ENCODE results near the gene AMBRA1. TPM values are rescaled to one million over a fixed set of nuclear protein-coding genes. Genes with fewer than 3 reads are reported as not detected.

Gene AMBRA1
- polyA plus RNA-seq, 1 donor from 2014 or later: 34.5 TPM

DNA sequence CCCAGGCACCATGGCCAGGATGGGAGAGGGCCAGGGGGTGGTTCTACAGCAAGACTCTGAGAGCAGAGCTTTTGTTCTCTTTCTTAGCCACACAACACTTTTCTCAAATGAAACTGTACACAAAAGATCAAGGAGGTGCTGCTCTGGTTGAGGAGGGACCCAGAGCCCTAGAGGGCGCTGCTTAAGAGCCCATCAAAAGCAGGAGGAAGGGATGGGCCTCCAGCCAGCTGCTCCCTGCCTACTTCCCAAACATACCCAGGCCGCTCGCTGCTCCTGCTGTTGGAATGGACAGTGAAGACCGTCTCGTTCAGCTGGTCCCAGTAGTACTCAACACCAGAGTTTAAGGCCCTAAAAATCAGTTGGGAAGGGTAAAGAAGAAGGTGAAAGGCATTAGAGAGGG lies 183.8 kb downstream of the AMBRA1 start:
- Histone ChIP-seq H3K4me2 (ENCODE audit: low read length) (no peak overlapping the region), H2AFZ (ENCODE audit: low read depth, low read length) (no peak overlapping the region), H3K36me3 (ENCODE audit: insufficient read depth, low read length) (no peaks in the 10 kb centered on the region), H3K79me2 (replicated peaks; ENCODE audit: insufficient read depth, low read length) (no peaks in the 10 kb centered on the region), H4K20me1 (ENCODE audit: insufficient read depth) (no peaks in the 10 kb centered on the region), H3K27me3 (ENCODE audit: insufficient read depth, low read depth, low read length) (no peaks in the 10 kb centered on the region), H3K9me3 (ENCODE audit: low read length) (no peaks in the 10 kb centered on the region), H3K27ac (ENCODE audit: low read length) (no peak overlapping the region), H3F3A (ENCODE audit: insufficient read depth, low read length, poor library complexity, severe bottlenecking) (no peaks in the 10 kb centered on the region), H3K9me2 (ENCODE audit: insufficient read depth, low read length) (no peaks in the 10 kb centered on the region), H3K9ac (ENCODE audit: low read length) (no peak overlapping the region), H3K4me3 (ENCODE audit: low read length) (no peak overlapping the region)
- TF ChIP-seq MXI1 (conservative IDR thresholded peaks at IDR 0.05; ENCODE audit: poor library complexity, severe bottlenecking) (no peak), CTCF (IDR thresholded peaks at IDR 0.05; ENCODE audit: poor library complexity, severe bottlenecking) (no peak), REST (IDR thresholded peaks at IDR 0.05; ENCODE audit: borderline replicate concordance) (no peak), EP300 (conservative IDR thresholded peaks at IDR 0.05; ENCODE audit: poor library complexity, severe bottlenecking) (no peak), SMC3 (conservative IDR thresholded peaks at IDR 0.05; ENCODE audit: poor library complexity) (no peak), POLR2AphosphoS5 (IDR thresholded peaks at IDR 0.05) (no peak), TAF1 (IDR thresholded peaks at IDR 0.05; ENCODE audit: low read depth) (no peak), EZH2 (IDR thresholded peaks at IDR 0.05; ENCODE audit: borderline replicate concordance, insufficient read depth, low read length, poor library complexity, severe bottlenecking) (no peak), RAD21 (conservative IDR thresholded peaks at IDR 0.05) (no peak)

GRCh38 chr11:46408407-46408986 lies 185.3 kb downstream of the AMBRA1 start:
- Histone ChIP-seq H3K27ac (ENCODE audit: low read length) (no peak overlapping the region), H4K20me1 (ENCODE audit: insufficient read depth) (no peaks in the 10 kb centered on the region), H3K9ac (ENCODE audit: low read length) (no peak overlapping the region), H3F3A (ENCODE audit: insufficient read depth, low read length, poor library complexity, severe bottlenecking) (no peaks in the 10 kb centered on the region), H3K9me3 (ENCODE audit: low read length) (no peaks in the 10 kb centered on the region), H3K27me3 (ENCODE audit: insufficient read depth, low read depth, low read length) (no peaks in the 10 kb centered on the region), H3K36me3 (ENCODE audit: insufficient read depth, low read length) (no peaks in the 10 kb centered on the region), H3K4me3 (ENCODE audit: low read length) (no peak overlapping the region), H3K79me2 (replicated peaks; ENCODE audit: insufficient read depth, low read length) (no peaks in the 10 kb centered on the region), H2AFZ (ENCODE audit: low read depth, low read length) (no peak overlapping the region), H3K4me2 (ENCODE audit: low read length) (no peak overlapping the region), H3K9me2 (ENCODE audit: insufficient read depth, low read length) (no peaks in the 10 kb centered on the region)
- no peak for TF ChIP-seq CTCF (IDR thresholded peaks at IDR 0.05; ENCODE audit: poor library complexity, severe bottlenecking)
- TF ChIP-seq RAD21 (conservative IDR thresholded peaks at IDR 0.05): no peak
- TF ChIP-seq MXI1 (conservative IDR thresholded peaks at IDR 0.05; ENCODE audit: poor library complexity, severe bottlenecking): no peak
- TF ChIP-seq REST (IDR thresholded peaks at IDR 0.05; ENCODE audit: borderline replicate concordance): no peak
- no peak for TF ChIP-seq TAF1 (IDR thresholded peaks at IDR 0.05; ENCODE audit: low read depth)
- no peak for TF ChIP-seq EP300 (conservative IDR thresholded peaks at IDR 0.05; ENCODE audit: poor library complexity, severe bottlenecking)
- TF ChIP-seq SMC3 (conservative IDR thresholded peaks at IDR 0.05; ENCODE audit: poor library complexity): no peak
- TF ChIP-seq EZH2 (IDR thresholded peaks at IDR 0.05; ENCODE audit: borderline replicate concordance, insufficient read depth, low read length, poor library complexity, severe bottlenecking): no peak
- TF ChIP-seq POLR2AphosphoS5 (IDR thresholded peaks at IDR 0.05): no peak

Measured in neural cell (in vitro differentiated cells).